ENCODE data around the gene XIRP2.
A peak's percentile ranks its signal among the peaks of the same experiment; 100 is the strongest.

Gene XIRP2, protein sequence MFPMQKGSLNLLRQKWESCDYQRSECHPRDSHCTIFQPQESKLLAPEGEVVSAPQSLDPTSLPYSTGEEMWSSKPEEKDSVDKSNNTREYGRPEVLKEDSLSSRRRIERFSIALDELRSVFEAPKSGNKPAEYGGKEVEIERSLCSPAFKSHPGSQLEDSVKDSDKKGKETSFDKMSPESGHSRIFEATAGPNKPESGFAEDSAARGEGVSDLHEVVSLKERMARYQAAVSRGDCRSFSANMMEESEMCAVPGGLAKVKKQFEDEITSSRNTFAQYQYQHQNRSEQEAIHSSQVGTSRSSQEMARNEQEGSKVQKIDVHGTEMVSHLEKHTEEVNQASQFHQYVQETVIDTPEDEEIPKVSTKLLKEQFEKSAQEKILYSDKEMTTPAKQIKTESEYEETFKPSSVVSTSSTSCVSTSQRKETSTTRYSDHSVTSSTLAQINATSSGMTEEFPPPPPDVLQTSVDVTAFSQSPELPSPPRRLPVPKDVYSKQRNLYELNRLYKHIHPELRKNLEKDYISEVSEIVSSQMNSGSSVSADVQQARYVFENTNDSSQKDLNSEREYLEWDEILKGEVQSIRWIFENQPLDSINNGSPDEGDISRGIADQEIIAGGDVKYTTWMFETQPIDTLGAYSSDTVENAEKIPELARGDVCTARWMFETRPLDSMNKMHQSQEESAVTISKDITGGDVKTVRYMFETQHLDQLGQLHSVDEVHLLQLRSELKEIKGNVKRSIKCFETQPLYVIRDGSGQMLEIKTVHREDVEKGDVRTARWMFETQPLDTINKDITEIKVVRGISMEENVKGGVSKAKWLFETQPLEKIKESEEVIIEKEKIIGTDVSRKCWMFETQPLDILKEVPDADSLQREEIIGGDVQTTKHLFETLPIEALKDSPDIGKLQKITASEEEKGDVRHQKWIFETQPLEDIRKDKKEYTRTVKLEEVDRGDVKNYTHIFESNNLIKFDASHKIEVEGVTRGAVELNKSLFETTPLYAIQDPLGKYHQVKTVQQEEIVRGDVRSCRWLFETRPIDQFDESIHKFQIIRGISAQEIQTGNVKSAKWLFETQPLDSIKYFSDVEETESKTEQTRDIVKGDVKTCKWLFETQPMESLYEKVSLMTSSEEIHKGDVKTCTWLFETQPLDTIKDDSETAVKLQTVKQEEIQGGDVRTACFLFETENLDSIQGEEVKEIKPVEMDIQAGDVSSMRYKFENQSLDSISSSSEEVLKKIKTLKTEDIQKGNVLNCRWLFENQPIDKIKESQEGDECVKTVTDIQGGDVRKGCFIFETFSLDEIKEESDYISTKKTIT (N-terminal part only)

DNA sequence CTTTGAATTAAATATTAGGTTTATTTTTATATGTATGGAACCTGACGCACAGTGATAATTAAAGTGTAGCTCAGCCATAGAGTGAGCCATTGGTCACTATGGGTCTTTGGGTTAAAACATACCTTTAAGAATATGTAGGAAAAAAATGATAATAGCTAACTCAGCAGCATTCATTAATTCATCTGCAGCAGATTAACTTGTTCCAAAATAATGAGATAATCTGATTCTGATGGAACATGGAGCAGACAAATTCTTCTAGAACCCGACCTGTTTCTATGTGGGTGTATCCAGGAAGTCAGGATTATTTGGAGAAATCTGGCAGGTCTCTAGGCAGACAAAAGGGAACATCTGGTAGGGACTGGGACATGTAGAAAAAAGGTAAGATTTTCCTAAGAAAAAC is at the start of gene XIRP2:
Gene XIRP2, plus strand, starts transcription at position 301 of the 400 bp plus-strand sequence. CDS start 15,003 bp downstream, outside the sequence.
- no peak for DNase-seq

DNA sequence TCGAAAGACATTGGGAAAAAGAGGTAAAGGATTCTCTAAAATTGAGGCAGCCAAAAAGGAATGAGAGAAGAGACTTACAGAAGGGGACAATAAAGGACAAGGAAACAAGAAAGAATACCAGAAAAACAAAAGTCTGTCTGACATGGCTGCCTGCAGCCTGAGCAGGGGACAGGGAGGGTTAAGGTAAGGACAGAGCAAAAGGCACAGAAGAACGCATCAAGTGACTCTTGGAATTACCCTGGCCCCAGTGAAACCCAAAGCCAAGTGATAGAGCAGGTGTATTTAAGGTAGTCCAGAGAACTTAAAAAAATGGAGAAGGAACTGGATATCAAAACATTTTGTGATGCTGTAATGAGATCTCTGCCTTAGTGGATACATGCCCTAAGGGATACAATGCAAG is 47.1 kb upstream of the XIRP2 start:
- no peak for DNase-seq

DNA sequence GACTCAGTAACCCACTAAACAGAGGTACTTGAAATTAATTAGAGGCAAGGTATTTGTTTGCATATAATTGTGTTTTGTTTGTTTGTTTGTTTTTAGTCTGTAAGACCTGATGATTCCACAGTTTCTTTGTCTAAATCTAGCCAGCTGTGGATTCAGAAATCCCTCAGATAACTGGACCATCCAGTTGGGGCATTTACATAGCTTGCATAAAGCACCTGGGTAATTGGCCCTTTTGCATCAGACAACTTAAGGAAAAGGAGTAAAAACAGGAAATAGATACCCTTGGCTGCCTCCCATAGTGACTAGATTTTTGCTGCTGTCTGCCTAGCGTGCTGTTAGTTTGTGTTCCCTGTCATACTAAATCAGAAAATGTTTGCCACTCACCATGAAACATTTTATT is 46.6 kb upstream of the XIRP2 start:
- peak in 1 of 2 experiments; percentile 2 for DNase-seq

DNA sequence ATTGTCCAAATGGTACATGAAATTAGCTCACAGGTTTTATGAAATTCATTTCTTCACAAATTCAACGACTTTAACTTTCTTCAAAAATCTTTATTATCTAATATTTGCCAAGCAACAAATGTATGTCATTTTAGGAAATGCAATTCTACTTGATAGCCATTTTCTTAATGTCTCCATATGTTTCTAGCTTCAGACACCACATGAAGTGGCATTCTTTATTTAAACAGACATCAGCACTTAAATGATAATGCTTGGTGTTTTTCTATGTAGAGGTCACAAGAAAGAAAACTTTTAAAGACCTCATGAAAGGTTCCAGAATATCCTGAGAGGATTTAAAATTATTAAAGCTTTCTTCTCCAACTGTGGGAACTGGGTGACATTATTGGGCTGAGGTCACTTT is 44.2 kb upstream of the XIRP2 start:
- no peak for DNase-seq

GRCh38 chr2:166862468-166863132 is 25.7 kb upstream of the XIRP2 start:
- DNase-seq: no peak

- no peak for DNase-seq
Measured at GRCh38 chr2:166867874-166868514, 20.3 kb upstream of the XIRP2 start.

DNA sequence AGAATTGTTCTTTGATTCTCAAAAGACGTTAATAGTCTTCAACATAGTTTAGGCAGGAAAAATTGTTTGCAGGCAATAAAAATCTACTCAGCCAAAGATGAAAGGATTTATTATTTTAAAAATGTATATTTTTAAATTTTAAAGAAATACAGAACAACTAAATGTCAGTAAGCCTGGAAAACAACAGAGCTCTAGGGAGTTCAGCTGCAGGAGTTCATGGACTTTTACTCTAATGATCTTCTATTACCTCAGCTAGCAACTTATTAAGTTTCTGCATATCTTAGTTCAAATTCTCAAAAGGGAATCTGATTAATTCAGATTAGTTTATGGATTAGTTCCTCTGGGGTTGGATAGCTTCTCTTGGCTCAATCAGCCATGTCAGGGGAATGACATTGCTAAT is 17.9 kb upstream of the XIRP2 start:
- DNase-seq: no peak

DNA sequence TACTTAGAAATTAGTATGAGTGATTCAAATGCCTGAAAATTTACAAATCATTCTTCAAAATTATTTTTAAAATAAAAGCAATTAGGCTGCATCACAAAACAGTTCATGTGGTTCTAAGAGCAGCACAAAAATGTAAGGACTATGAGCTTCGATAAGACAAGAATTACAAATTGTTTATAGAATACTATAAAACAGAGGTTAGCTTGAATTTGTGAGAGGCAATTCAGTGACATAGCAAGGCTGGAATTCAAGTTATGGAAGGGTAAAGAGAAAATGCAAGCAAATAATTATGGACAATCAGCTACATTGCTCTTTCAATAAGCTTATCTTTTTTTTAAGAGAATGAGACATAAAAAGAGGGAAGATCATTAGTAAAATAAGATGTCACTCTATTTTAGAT is 7.1 kb upstream of the XIRP2 start:
- no peak for DNase-seq

DNA sequence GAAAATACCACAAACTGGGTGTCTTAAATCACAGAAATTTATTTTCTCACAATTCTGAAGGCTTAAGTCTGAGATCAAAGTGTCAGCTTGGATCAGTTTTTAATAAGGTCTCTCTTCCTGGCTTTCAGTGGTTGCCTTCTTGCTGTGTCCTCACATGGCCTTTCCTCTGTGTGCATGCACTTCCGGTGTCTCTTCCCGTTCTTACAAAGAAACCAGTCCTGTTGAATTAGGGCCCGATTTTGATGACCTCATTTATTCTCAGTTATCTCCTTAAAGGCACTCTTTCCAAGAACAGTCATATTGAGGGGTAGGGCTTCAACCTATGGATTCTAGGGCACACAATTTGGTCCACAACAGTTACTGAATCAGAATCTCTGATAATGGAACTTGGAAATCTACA is 5.4 kb upstream of the XIRP2 start:
- DNase-seq: no peak

GRCh38 chr2:166891727-166892126 is 3.4 kb downstream of the XIRP2 start:
- DNase-seq: no peak

DNA sequence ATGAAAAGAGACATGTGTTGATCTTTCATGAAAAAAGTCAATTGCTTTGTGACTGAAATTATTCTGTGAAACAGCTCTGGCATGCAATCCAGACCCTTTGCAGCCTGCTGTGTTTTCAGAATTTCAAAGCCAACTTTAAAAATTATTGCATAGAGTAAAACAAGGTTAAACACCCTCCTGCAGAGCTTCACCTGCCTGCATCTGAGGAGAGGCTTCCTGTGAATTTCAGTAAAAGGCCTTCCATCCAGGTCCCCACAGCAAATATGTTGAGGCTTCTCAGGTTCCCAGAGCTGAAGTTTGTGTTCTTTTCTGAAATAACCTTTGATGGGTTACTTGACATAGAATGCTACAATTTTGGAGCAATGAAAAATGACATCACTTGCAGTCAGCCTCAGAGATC is 4.1 kb downstream of the XIRP2 start:
- peak; percentile 40 to 79 for DNase-seq

GRCh38 chr2:166895243-166895642 is 7.0 kb downstream of the XIRP2 start:
- no peak for DNase-seq

GRCh38 chr2:166897666-166898065 is 9.4 kb downstream of the XIRP2 start:
- no peak for DNase-seq

DNA sequence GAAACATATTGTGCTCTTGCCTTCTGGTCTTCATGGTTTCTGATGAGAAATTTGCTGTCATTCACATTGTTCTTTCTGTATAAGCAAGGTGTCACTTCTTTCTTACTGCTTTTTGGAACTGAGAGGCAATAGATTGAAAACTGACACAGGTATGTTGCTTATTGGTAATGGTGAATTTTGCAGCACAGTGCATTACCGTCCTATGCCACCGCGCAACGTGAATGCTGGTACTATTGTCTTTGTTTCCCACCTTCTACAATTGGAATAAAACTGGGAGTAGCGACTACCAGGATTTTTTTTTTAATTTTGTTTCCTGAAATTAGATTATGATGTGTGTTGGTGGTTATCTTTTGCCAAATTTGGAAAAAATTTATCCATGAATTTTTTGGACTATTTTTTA is 11.4 kb downstream of the XIRP2 start:
- no peak for DNase-seq

DNA sequence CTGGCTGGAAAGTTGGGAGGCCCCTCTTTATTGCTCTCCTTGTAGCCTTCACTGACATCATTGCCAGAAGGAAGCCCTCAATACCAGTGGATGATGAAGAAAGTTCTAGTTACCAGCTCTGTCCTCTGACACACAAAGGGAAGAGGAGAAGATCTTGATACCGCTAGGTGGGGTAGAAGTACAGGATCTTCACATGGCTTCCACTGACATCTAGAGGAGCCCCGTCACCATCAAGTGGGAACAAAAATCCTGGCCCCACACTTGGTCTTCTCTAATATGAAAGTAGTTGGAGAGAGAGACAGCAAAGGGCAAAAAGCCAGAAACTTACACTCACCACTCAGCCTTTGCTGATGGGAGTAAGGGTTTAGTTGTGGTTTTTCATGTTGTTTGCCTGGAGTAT is 12.4 kb downstream of the XIRP2 start:
- DNase-seq: no peak

DNA sequence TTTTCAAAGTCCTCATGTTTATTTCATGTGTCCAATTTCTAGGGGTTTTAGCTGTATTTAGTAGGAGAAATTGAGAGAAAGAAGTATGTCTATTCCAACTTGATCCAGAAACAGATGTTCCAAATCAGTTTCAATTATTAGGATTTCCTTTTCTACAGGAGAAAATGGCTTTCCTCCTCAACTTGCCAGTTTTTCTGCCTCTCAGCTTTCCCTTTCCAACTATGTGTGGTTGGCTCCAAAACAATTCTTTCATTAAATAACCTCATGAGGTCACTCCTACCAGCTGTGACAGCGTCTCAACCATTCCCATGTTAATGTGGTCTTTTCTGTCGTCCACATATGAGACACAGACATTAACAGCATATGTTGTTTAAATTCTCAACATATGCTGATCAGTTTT is 13.1 kb downstream of the XIRP2 start:
- DNase-seq: no peak

- DNase-seq: no peak
Measured at GRCh38 chr2:166916987-166917386, 28.7 kb downstream of the XIRP2 start.

GRCh38 chr2:166917415-166917814 is 29.1 kb downstream of the XIRP2 start:
- DNase-seq: no peak

- DNase-seq: no peak
Measured at GRCh38 chr2:166921261-166921896, 33.1 kb downstream of the XIRP2 start.

GRCh38 chr2:166924967-166925366 is 36.7 kb downstream of the XIRP2 start:
- DNase-seq: no peak

- DNase-seq: no peak
Measured at GRCh38 chr2:166926657-166927056, 38.4 kb downstream of the XIRP2 start.

DNA sequence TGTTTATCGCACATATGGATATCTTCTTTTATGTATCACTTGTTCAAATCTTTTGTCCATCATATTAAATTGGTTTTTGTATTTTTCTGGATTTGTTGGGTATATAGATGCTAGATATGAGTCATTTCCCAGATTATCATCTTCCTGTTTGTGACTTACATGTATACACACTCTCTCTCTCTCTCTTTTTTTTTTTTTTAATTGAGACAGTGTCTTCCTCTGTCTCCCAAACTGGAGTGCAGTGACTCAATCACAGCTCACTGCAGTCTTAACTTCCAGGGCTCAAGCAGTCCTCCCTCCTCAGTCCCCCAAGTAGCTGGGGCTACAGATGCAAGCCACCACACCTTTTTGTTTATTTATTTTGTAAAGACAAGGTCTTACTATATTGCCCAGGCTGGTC is 43.8 kb downstream of the XIRP2 start:
- DNase-seq: no peak
